Medulla oblongata (tissue), 1 donor: Measurements from ENCODE around the gene CGB2.
"Not testable (repeated sequence)": the region's sequence is repeated elsewhere in the genome, so short reads cannot be mapped to it uniquely, and the experiment has no call there.

Source experiments
- DNase-seq: peaks from one replicate; pipeline ENCODE4 v3.0.0-alpha.2; 2015; ENCODE audit errors: extremely low spot score

CGB2 gene

GRCh38 chr19:49031642-49032301, at the start of gene CGB2:
Gene CGB2, plus strand, starts transcription at chr19:49031890. Its CDS starts 206 bp downstream, at chr19:49032096.
- DNase-seq: not testable (repeated sequence)

- DNase-seq: no peak
Measured at GRCh38 chr19:48982280-48982679, 49.4 kb upstream of the CGB2 start.

GRCh38 chr19:48985711-48986110, 46.0 kb upstream of the CGB2 start:
- DNase-seq: no peak

GRCh38 chr19:48986211-48986610, 45.5 kb upstream of the CGB2 start:
- DNase-seq: no peak

GRCh38 chr19:48987323-48987722, 44.4 kb upstream of the CGB2 start:
- DNase-seq: no peak

- DNase-seq: no peak
Measured at GRCh38 chr19:48988286-48988685, 43.4 kb upstream of the CGB2 start.

GRCh38 chr19:48988860-48989259, 42.8 kb upstream of the CGB2 start:
- DNase-seq: no peak

GRCh38 chr19:48989701-48990291, 41.9 kb upstream of the CGB2 start:
- DNase-seq: peak; percentile 66

- DNase-seq: no peak
Measured at GRCh38 chr19:48990400-48990799, 41.3 kb upstream of the CGB2 start.

GRCh38 chr19:48991011-48991609, 40.6 kb upstream of the CGB2 start:
- no peak for DNase-seq

GRCh38 chr19:48991873-48992580, 39.7 kb upstream of the CGB2 start:
- DNase-seq: peak; percentile 62

- DNase-seq: peak; percentile 38
Measured at GRCh38 chr19:48992581-48993174, 39.0 kb upstream of the CGB2 start.

GRCh38 chr19:48993175-48994034, 38.3 kb upstream of the CGB2 start, which contains the start of the genes GYS1 and RUVBL2:
Gene GYS1, minus strand, starts transcription at chr19:48993309. Its CDS starts 197 bp downstream, at chr19:48993112.
Gene RUVBL2, plus strand, starts transcription at chr19:48993887. Its CDS starts 25 bp downstream, at chr19:48993912.
- DNase-seq: peak; percentile 100

- DNase-seq: no peak
Measured at GRCh38 chr19:48994035-48994386, 37.7 kb upstream of the CGB2 start.

- DNase-seq: no peak
Measured at GRCh38 chr19:48997972-48998371, 33.7 kb upstream of the CGB2 start.

- no peak for DNase-seq
Measured at GRCh38 chr19:48999481-49000325, 32.0 kb upstream of the CGB2 start.

GRCh38 chr19:49004133-49004532, 27.6 kb upstream of the CGB2 start:
- DNase-seq: no peak

- DNase-seq: no peak
Measured at GRCh38 chr19:49004964-49005614, 26.6 kb upstream of the CGB2 start.

GRCh38 chr19:49006905-49007304, 24.8 kb upstream of the CGB2 start:
- no peak for DNase-seq

- no peak for DNase-seq
Measured at GRCh38 chr19:49009828-49010227, 21.9 kb upstream of the CGB2 start.
